Keratinocyte (primary cell): ENCODE results near the gene KCND2. TPM values are rescaled to one million over a fixed set of nuclear protein-coding genes. Genes with fewer than 3 reads are reported as not detected.

Experiments used
- DNase-seq: peaks from one replicate; pipeline ENCODE4 v3.0.0-alpha.2; 2011; ENCODE audit warnings: low read depth, missing footprints, low spot score
- FAIRE-seq: peaks from 2 replicates; lab custom pipeline; 2011; peaks lifted over from hg19 to GRCh38; lab: Jason Lieb, UNC
- H2AFZ ChIP-seq: 2 replicates; pipeline ENCODE4 v1.6.0; 2012; ENCODE audit warnings: low read length, control low read depth, inconsistent platforms; ENCODE audit not compliant: control insufficient read depth
- H3K27ac ChIP-seq: 2 replicates; pipeline ENCODE4 v1.5.1; 2011; ENCODE audit warnings: low read length; ENCODE audit not compliant: control insufficient read depth, insufficient read depth
- H3K27me3 ChIP-seq: 3 replicates; pipeline ENCODE4 v1.6.0; 2011; ENCODE audit warnings: low read length; ENCODE audit not compliant: control insufficient read depth, insufficient read depth; ENCODE audit errors: extremely low read depth
- H3K36me3 ChIP-seq, 2 experiments: 2 replicates in 1 of 2; 3 replicates in 1 of 2; pipeline ENCODE4 v1.5.1; 2011; ENCODE audit warnings: low read length in 2 of 2, mild to moderate bottlenecking in 1 of 2; ENCODE audit not compliant: control insufficient read depth in 2 of 2, insufficient read depth in 2 of 2; ENCODE audit errors: extremely low read depth in 1 of 2
- H3K4me1 ChIP-seq: 3 replicates; pipeline ENCODE4 v1.5.1; 2011; ENCODE audit warnings: low read length; ENCODE audit not compliant: control insufficient read depth, insufficient read depth; ENCODE audit errors: extremely low read depth
- H3K4me2 ChIP-seq: 3 replicates; pipeline ENCODE4 v1.6.0; 2011; ENCODE audit warnings: low read depth, low read length; ENCODE audit not compliant: control insufficient read depth, insufficient read depth; ENCODE audit errors: extremely low read depth
- H3K4me3 ChIP-seq, 3 experiments: fragments of 200-600 bp in 1 of 3; sonication (generic) in 1 of 3; 2 replicates in 2 of 3; 3 replicates in 1 of 3; pipeline ENCODE4 v1.5.1; 2011 to 2016; ENCODE audit warnings: low read length in 3 of 3, mild to moderate bottlenecking in 3 of 3, control low read depth in 2 of 3, inconsistent platforms in 1 of 3, low read depth in 1 of 3, mixed read lengths in 1 of 3, mixed run types in 1 of 3, moderate library complexity in 1 of 3; ENCODE audit not compliant: control insufficient read depth in 2 of 3, insufficient read depth in 2 of 3; ENCODE audit errors: extremely low read depth in 1 of 3
- H3K79me2 ChIP-seq: 2 replicates; pipeline ENCODE4 v1.6.0; 2012; ENCODE audit warnings: low read length; ENCODE audit not compliant: control insufficient read depth, insufficient read depth
- H3K9ac ChIP-seq: 3 replicates; pipeline ENCODE4 v1.6.0; 2011; ENCODE audit warnings: low read length; ENCODE audit not compliant: control insufficient read depth, insufficient read depth; ENCODE audit errors: extremely low read depth
- H3K9me1 ChIP-seq: 3 replicates; pipeline ENCODE4 v1.6.0; 2011; ENCODE audit warnings: low read length; ENCODE audit not compliant: control insufficient read depth, insufficient read depth; ENCODE audit errors: extremely low read depth
- H3K9me3 ChIP-seq: 2 replicates; pipeline ENCODE4 v1.5.1; 2012; ENCODE audit warnings: low read depth, low read length; ENCODE audit not compliant: control insufficient read depth
- H4K20me1 ChIP-seq: 3 replicates; pipeline ENCODE4 v1.6.0; 2011; ENCODE audit warnings: low read length; ENCODE audit not compliant: control insufficient read depth, insufficient read depth; ENCODE audit errors: extremely low read depth
- EZH2 ChIP-seq: IDR thresholded peaks from one replicate; pipeline ENCODE4 v1.6.1; 2012; ENCODE audit warnings: inconsistent platforms, mild to moderate bottlenecking, low read length, moderate library complexity
- dilution Hi-C: fragments of 300-500 bp; cut with MboI; formaldehyde crosslinking; loops from one replicate; pipeline ENCODE4 v1.7.0; 2020; ENCODE audit warnings: low sequenced_read_pairs; ENCODE audit not compliant: extremely low pct_ligation_motif_present
- polyA plus RNA-seq, 5 experiments: library from polyadenylated mRNA; depleted of rRNA in 3 of 5; stranded (reverse) in 3 of 5; stranded (forward) in 1 of 5; unstranded in 1 of 5; fragments of >200 nt; gene quantifications; 1 replicate in 1 of 5; 2 replicates in 3 of 5; 3 replicates in 1 of 5; pipeline versions ENCODE4 v1.2.1 to v1.2.3, GENCODE V29; 2011 to 2012; ENCODE audit warnings: missing spikeins in 2 of 5, low read depth in 1 of 5, low replicate concordance in 1 of 5
- TF ChIP-seq, protein P1 (sequence below), 3 experiments: IDR thresholded peaks in 1 of 3; conservative IDR thresholded peaks in 1 of 3; optimal IDR thresholded peaks in 1 of 3; 2 replicates in 2 of 3; 3 replicates in 1 of 3; pipeline versions ENCODE3 to v1.5.1; 2011; ENCODE audit warnings: low read length in 3 of 3, mild to moderate bottlenecking in 3 of 3, moderate library complexity in 2 of 3, control low read depth in 1 of 3, inconsistent platforms in 1 of 3; ENCODE audit not compliant: insufficient read depth in 2 of 3; ENCODE audit errors: extremely low read depth in 1 of 3

KCND2 gene
- polyA plus RNA-seq, 1 donor (not counting 4 experiments of a cell fraction or from before 2014, with no cell fraction given) = not detected

DNA sequence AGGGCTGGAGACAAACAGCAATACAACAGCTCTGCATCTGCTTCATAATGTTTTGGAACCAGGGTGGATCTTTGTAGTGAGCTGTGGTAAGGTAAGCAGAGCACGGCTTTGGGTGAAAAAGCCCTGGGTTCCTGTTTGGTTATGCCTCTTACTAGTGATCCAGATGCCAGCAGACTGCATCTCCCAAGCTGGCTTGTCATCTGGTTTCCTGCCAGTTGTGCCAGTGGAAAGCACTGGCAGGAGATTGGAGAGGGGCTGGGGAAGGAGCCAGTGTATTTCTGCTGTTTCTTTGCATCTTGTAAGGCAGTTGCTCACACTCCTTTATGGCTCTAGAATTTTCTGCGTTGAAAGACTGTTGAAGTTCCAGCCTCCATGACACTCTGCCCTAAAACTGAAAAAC lies 447.3 kb downstream of the KCND2 start:
- H3K27me3 ChIP-seq = no peaks in the 10 kb centered on the region
- FAIRE-seq (no peak), DNase-seq (no peak)
- no peaks in the 10 kb centered on the region for H3K9me3 ChIP-seq
- H3K4me1 ChIP-seq = no peaks in the 10 kb centered on the region
- no peaks in the 10 kb centered on the region for H4K20me1 ChIP-seq
- H3K36me3 ChIP-seq = no peaks in the 10 kb centered on the region
- H3K4me3 ChIP-seq = no peak overlapping the region
- H2AFZ ChIP-seq = no peak overlapping the region
- no peak for TF ChIP-seq EZH2
- TF ChIP-seq, protein P1, sequence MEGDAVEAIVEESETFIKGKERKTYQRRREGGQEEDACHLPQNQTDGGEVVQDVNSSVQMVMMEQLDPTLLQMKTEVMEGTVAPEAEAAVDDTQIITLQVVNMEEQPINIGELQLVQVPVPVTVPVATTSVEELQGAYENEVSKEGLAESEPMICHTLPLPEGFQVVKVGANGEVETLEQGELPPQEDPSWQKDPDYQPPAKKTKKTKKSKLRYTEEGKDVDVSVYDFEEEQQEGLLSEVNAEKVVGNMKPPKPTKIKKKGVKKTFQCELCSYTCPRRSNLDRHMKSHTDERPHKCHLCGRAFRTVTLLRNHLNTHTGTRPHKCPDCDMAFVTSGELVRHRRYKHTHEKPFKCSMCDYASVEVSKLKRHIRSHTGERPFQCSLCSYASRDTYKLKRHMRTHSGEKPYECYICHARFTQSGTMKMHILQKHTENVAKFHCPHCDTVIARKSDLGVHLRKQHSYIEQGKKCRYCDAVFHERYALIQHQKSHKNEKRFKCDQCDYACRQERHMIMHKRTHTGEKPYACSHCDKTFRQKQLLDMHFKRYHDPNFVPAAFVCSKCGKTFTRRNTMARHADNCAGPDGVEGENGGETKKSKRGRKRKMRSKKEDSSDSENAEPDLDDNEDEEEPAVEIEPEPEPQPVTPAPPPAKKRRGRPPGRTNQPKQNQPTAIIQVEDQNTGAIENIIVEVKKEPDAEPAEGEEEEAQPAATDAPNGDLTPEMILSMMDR (optimal IDR thresholded peaks at IDR 0.05 in 1 of 3, IDR thresholded peaks at IDR 0.05 in 1 of 3, conservative IDR thresholded peaks at IDR 0.05 in 1 of 3; ENCODE audit: extremely low read depth in 1 of 3, insufficient read depth in 2 of 3, low read length in 3 of 3) = no peak
- no peak overlapping the region for H3K9ac ChIP-seq
- H3K27ac ChIP-seq = no peak overlapping the region
- no peaks in the 10 kb centered on the region for H3K9me1 ChIP-seq
- dilution Hi-C loops = no loop called here
- H3K79me2 ChIP-seq = no peaks in the 10 kb centered on the region
- H3K4me2 ChIP-seq = no peak overlapping the region

GRCh38 chr7:120723465-120724385 lies 450.8 kb downstream of the KCND2 start:
- no peaks in the 10 kb centered on the region for H3K9me3 ChIP-seq
- H3K4me1 ChIP-seq = no peaks in the 10 kb centered on the region
- FAIRE-seq (no peak), DNase-seq (no peak)
- H3K27ac ChIP-seq = no peak overlapping the region
- dilution Hi-C loops = no loop called here
- no peak overlapping the region for H3K4me3 ChIP-seq
- no peaks in the 10 kb centered on the region for H3K27me3 ChIP-seq
- no peak overlapping the region for H3K9ac ChIP-seq
- H2AFZ ChIP-seq = no peak overlapping the region
- no peak overlapping the region for H3K4me2 ChIP-seq
- TF ChIP-seq EZH2 = no peak
- TF ChIP-seq, protein P1 (optimal IDR thresholded peaks at IDR 0.05 in 1 of 3, IDR thresholded peaks at IDR 0.05 in 1 of 3, conservative IDR thresholded peaks at IDR 0.05 in 1 of 3; ENCODE audit: extremely low read depth in 1 of 3, insufficient read depth in 2 of 3, low read length in 3 of 3) = no peak
- H3K9me1 ChIP-seq = no peaks in the 10 kb centered on the region
- H3K36me3 ChIP-seq = no peaks in the 10 kb centered on the region
- no peaks in the 10 kb centered on the region for H4K20me1 ChIP-seq
- no peaks in the 10 kb centered on the region for H3K79me2 ChIP-seq
